ENCODE results near the gene LDLRAD2.

The LDLRAD2 gene

GRCh38 chr1:21859669-21860179 lies 47.7 kb downstream of the LDLRAD2 start:
- H3K36me3 ChIP-seq (replicated peaks), result peaks cover 15% of the 10 kb centered on the region
- in situ Hi-C loops (cut with MboI; ENCODE audit: low sequenced_read_pairs), result no loop called here
- H3K4me3 ChIP-seq, result no peak overlapping the region
- no peak for DNase-seq (ENCODE audit: low spot score in 2 of 2)
- H3K9me3 ChIP-seq, result no peaks in the 10 kb centered on the region
- H3K27me3 ChIP-seq (ENCODE audit: low read depth), result no peaks in the 10 kb centered on the region
- no peaks in the 10 kb centered on the region for H3K4me1 ChIP-seq

DNA sequence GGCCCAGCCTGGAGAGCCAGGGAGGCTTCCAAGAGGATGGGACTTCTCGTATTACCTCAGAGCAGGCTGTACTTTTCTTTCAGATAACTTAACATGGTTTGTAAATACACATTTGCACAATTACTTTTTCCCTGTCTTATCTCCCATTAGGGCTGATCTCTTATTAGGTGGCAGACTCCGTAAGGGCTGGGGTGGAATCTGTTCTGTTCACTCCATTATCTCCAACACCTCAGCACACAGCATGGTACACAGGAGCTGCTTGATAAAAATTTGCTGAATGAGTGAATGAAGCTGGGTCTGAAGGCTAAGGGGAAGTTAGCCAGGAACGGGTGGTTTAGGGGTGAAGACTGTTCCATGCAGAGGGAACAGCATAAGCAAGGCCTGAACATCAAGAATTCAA lies 48.9 kb downstream of the LDLRAD2 start:
- Histone ChIP-seq H3K36me3 (replicated peaks) (peaks cover 15% of the 10 kb centered on the region), H3K9me3 (no peaks in the 10 kb centered on the region), H3K27me3 (ENCODE audit: low read depth) (no peaks in the 10 kb centered on the region), H3K4me1 (no peaks in the 10 kb centered on the region), H3K4me3 (no peak overlapping the region)
- in situ Hi-C loops (cut with MboI; ENCODE audit: low sequenced_read_pairs), result no loop called here
- DNase-seq (ENCODE audit: low spot score in 2 of 2), result no peak

GRCh38 chr1:21861602-21862429 lies 49.8 kb downstream of the LDLRAD2 start:
- Histone ChIP-seq H3K4me1 (no peaks in the 10 kb centered on the region), H3K27me3 (ENCODE audit: low read depth) (no peaks in the 10 kb centered on the region), H3K4me3 (no peak overlapping the region), H3K36me3 (replicated peaks) (peaks cover 15% of the 10 kb centered on the region), H3K9me3 (no peaks in the 10 kb centered on the region)
- in situ Hi-C loops (cut with MboI; ENCODE audit: low sequenced_read_pairs), result no loop called here
- no peak for DNase-seq (ENCODE audit: low spot score in 2 of 2)

GRCh38 chr1:21863981-21864380 lies 51.9 kb downstream of the LDLRAD2 start:
- Histone ChIP-seq H3K9me3 (no peaks in the 10 kb centered on the region), H3K27me3 (ENCODE audit: low read depth) (no peaks in the 10 kb centered on the region), H3K36me3 (replicated peaks) (peaks cover 15% of the 10 kb centered on the region), H3K4me3 (no peak overlapping the region), H3K4me1 (no peaks in the 10 kb centered on the region)
- DNase-seq (ENCODE audit: low spot score in 2 of 2), result no peak
- in situ Hi-C loops (cut with MboI; ENCODE audit: low sequenced_read_pairs), result no loop called here

DNA sequence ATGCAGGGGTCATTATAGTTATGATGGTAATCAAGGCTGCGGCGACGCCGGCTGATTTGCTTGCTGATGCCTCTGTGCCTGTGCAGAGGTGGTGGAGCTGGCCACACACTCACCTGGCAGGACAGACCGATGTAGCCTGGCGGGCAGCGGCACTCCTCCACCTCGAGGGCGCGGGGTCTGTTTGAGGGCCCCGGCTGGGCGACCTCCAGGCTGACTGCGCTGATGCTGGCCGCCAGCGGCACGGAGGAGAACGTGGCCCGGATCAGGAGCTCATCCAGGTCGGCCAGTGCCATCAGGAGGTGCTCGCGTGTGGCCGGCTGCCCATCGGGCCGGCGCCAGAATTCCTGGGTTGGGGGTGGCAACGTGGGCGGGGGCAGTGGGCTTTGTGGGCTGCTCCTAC lies 52.7 kb downstream of the LDLRAD2 start:
- no peaks in the 10 kb centered on the region for H3K27me3 ChIP-seq (ENCODE audit: low read depth)
- in situ Hi-C loops (cut with MboI; ENCODE audit: low sequenced_read_pairs), result no loop called here
- no peak overlapping the region for H3K4me3 ChIP-seq
- no peaks in the 10 kb centered on the region for H3K9me3 ChIP-seq
- no peaks in the 10 kb centered on the region for H3K4me1 ChIP-seq
- H3K36me3 ChIP-seq (replicated peaks), result peaks cover 15% of the 10 kb centered on the region
- no peak for DNase-seq (ENCODE audit: low spot score in 2 of 2)

DNA sequence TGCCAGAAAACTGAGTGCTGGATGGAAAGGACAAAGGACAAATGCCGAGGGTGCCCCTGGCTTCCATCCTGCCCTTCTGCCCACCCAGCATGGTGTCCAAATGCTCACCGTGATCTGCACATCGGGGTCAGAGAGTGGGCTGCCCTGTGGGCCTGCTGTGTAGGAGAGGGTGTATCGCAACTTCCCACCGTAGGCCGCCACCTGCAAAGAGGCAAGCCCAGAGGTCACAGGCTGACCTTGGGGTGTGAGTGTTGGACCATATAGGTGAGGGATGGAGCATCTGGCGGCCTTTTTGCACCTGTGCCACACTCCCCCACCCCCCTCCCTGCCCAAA lies 53.5 kb downstream of the LDLRAD2 start:
- DNase-seq (ENCODE audit: low spot score in 2 of 2), result no peak
- no peaks in the 10 kb centered on the region for H3K4me1 ChIP-seq
- in situ Hi-C loops (cut with MboI; ENCODE audit: low sequenced_read_pairs), result no loop called here
- no peak overlapping the region for H3K4me3 ChIP-seq
- H3K27me3 ChIP-seq (ENCODE audit: low read depth), result no peaks in the 10 kb centered on the region
- H3K9me3 ChIP-seq, result no peaks in the 10 kb centered on the region
- H3K36me3 ChIP-seq (replicated peaks), result peaks cover 13% of the 10 kb centered on the region

GRCh38 chr1:21865943-21866706 lies 54.1 kb downstream of the LDLRAD2 start:
- H3K27me3 ChIP-seq (ENCODE audit: low read depth), result no peaks in the 10 kb centered on the region
- in situ Hi-C loops (cut with MboI; ENCODE audit: low sequenced_read_pairs), result no loop called here
- H3K9me3 ChIP-seq, result no peaks in the 10 kb centered on the region
- H3K36me3 ChIP-seq (replicated peaks), result peaks cover 8% of the 10 kb centered on the region
- H3K4me3 ChIP-seq, result no peak overlapping the region
- H3K4me1 ChIP-seq, result no peaks in the 10 kb centered on the region
- peak; percentile 6 to 38 for DNase-seq (ENCODE audit: low spot score in 2 of 2)

DNA sequence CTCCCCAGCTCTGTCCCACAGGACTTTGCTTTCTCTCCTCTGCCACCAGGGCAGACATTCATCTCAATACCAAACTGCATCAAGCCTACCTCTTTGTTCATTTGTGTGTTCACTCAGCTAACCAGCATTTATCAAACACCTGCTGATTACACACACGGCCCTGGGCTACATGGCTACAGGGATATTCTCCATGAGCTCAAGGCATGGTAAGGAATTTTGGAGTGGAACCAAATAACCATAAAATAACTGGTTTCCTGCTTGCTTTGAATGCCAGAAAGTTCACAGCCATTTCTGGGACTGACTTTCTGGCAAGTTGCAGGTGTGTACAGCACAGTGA lies 54.6 kb downstream of the LDLRAD2 start:
- DNase-seq (ENCODE audit: low spot score in 2 of 2), result no peak
- peaks cover 7% of the 10 kb centered on the region for H3K36me3 ChIP-seq (replicated peaks)
- in situ Hi-C loops (cut with MboI; ENCODE audit: low sequenced_read_pairs), result no loop called here

DNA sequence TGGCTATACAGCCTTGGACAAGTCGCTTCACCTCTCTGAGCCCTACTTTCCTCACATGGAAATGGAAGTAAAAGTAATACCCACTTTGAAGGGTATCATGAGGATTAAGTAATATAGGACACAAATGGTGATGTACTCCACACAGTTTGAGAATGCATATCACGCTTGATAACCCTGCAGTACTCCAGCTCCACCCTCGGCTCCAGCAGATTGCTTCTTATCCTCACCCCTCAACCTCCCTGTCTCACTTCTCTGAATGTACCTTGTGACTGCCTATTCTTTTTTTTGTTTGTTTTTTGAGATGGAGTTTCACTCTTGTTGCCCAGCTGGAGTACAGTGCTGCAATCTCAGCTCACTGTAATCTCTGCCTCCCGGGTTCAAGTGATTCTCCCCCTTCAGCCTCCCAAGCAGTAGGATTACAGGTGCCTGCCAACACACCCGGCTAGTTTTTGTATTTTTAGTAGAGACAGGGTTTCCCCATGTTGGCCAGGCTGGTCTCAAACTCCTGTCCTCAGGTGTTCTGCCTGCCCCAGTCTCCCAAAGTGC lies 55.5 kb downstream of the LDLRAD2 start:
- no peaks in the 10 kb centered on the region for H3K27me3 ChIP-seq (ENCODE audit: low read depth)
- H3K4me1 ChIP-seq, result no peaks in the 10 kb centered on the region
- DNase-seq (ENCODE audit: low spot score in 2 of 2), result no peak
- in situ Hi-C loops (cut with MboI; ENCODE audit: low sequenced_read_pairs), result no loop called here
- H3K4me3 ChIP-seq, result no peak overlapping the region
- H3K36me3 ChIP-seq (replicated peaks), result peaks cover 9% of the 10 kb centered on the region; the same call in 1 of the 2 replicates
- no peaks in the 10 kb centered on the region for H3K9me3 ChIP-seq

More for the DNA sequence above, 54.6 kb downstream of the LDLRAD2 start:
- H3K27me3 ChIP-seq (ENCODE audit: low read depth), result no peaks in the 10 kb centered on the region
- H3K9me3 ChIP-seq, result no peaks in the 10 kb centered on the region
- H3K4me1 ChIP-seq, result no peaks in the 10 kb centered on the region
- no peak overlapping the region for H3K4me3 ChIP-seq

DNA sequence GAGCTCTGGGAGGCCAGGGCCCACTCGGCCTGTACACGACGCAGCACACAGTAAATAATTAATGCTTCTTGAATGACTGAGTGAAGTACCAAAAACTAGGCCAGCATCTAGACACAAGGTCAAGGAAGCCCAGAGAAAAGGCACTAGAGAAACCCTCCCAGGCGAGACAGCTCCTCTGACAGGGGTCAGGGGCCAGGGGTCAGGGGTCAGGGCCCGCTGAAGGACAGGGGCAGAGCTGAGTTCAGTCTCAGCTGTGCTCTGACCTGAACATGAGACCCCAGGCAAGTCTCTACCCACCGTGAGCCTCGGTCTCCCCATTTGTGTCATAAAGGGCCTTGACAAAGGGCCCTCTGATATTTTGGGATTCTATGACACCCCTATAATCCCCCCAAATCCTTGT lies 56.4 kb downstream of the LDLRAD2 start:
- no peak overlapping the region for H3K4me3 ChIP-seq
- DNase-seq (ENCODE audit: low spot score in 2 of 2), result no peak
- H3K4me1 ChIP-seq, result no peaks in the 10 kb centered on the region
- no peaks in the 10 kb centered on the region for H3K27me3 ChIP-seq (ENCODE audit: low read depth)
- in situ Hi-C loops (cut with MboI; ENCODE audit: low sequenced_read_pairs), result no loop called here
- H3K9me3 ChIP-seq, result no peaks in the 10 kb centered on the region
- H3K36me3 ChIP-seq (replicated peaks), result peaks cover 9% of the 10 kb centered on the region

DNA sequence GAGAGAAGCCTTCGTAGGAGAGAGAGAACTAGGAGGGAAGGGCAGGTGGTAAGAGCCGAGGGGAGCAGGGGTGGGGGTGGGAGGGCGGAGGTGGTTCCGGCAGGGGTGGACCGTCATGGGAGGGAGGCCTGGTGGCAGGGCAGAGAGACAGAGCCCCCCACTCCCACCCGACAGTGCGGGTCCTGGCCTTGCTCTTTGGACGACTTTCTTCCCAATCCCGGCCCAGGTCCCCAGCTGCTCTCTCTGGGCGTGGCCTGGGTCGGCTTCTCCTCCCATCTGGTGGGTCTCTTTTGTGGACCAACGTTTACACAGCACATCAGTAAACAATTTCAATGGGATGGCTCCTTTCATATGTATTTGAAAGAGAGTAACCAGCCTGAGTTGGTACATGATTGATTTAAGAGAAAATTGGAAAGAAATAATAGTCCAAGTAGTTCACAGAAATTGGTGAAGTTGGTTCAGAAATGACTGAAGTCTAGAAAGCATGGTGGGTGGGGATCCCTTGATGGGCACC lies 56.9 kb downstream of the LDLRAD2 start:
- DNase-seq (ENCODE audit: low spot score in 2 of 2), result no peak
- H3K27me3 ChIP-seq (ENCODE audit: low read depth), result no peaks in the 10 kb centered on the region
- H3K4me3 ChIP-seq, result no peak overlapping the region
- in situ Hi-C loops (cut with MboI; ENCODE audit: low sequenced_read_pairs), result no loop called here
- H3K36me3 ChIP-seq (replicated peaks), result peaks cover 11% of the 10 kb centered on the region
- no peaks in the 10 kb centered on the region for H3K4me1 ChIP-seq
- H3K9me3 ChIP-seq, result no peaks in the 10 kb centered on the region

GRCh38 chr1:21869620-21870121 lies 57.6 kb downstream of the LDLRAD2 start:
- Histone ChIP-seq H3K36me3 (replicated peaks) (peaks cover 18% of the 10 kb centered on the region), H3K9me3 (no peaks in the 10 kb centered on the region), H3K4me1 (no peaks in the 10 kb centered on the region), H3K27me3 (ENCODE audit: low read depth) (no peaks in the 10 kb centered on the region), H3K4me3 (no peak overlapping the region)
- DNase-seq (ENCODE audit: low spot score in 2 of 2), result no peak
- in situ Hi-C loops (cut with MboI; ENCODE audit: low sequenced_read_pairs), result no loop called here

GRCh38 chr1:21870611-21871010 lies 58.5 kb downstream of the LDLRAD2 start:
- Histone ChIP-seq H3K27me3 (ENCODE audit: low read depth) (no peaks in the 10 kb centered on the region), H3K4me1 (no peaks in the 10 kb centered on the region), H3K36me3 (replicated peaks) (peaks cover 18% of the 10 kb centered on the region), H3K9me3 (no peaks in the 10 kb centered on the region), H3K4me3 (no peak overlapping the region)
- in situ Hi-C loops (cut with MboI; ENCODE audit: low sequenced_read_pairs), result no loop called here
- no peak for DNase-seq (ENCODE audit: low spot score in 2 of 2)

GRCh38 chr1:21871943-21872342 lies 59.9 kb downstream of the LDLRAD2 start:
- no peak overlapping the region for H3K4me3 ChIP-seq
- in situ Hi-C loops (cut with MboI; ENCODE audit: low sequenced_read_pairs), result no loop called here
- H3K4me1 ChIP-seq, result no peaks in the 10 kb centered on the region
- peaks cover 18% of the 10 kb centered on the region for H3K36me3 ChIP-seq (replicated peaks)
- DNase-seq (ENCODE audit: low spot score in 2 of 2), result no peak
- no peaks in the 10 kb centered on the region for H3K9me3 ChIP-seq
- no peaks in the 10 kb centered on the region for H3K27me3 ChIP-seq (ENCODE audit: low read depth)

Measured in HAP-1 (cell line).